Measurements from ENCODE around the gene OSBPL7.

OSBPL7 gene

GRCh38 chr17:47811709-47812108, 9.9 kb downstream of the OSBPL7 start:
- no peak overlapping the region for H3K4me3 ChIP-seq (ENCODE audit: low read depth, low read length)
- TF ChIP-seq CTCF (conservative IDR thresholded peaks at IDR 0.05; ENCODE audit: low read depth, low read length) = no peak
- no peak for DNase-seq (ENCODE audit: low read depth)

DNA sequence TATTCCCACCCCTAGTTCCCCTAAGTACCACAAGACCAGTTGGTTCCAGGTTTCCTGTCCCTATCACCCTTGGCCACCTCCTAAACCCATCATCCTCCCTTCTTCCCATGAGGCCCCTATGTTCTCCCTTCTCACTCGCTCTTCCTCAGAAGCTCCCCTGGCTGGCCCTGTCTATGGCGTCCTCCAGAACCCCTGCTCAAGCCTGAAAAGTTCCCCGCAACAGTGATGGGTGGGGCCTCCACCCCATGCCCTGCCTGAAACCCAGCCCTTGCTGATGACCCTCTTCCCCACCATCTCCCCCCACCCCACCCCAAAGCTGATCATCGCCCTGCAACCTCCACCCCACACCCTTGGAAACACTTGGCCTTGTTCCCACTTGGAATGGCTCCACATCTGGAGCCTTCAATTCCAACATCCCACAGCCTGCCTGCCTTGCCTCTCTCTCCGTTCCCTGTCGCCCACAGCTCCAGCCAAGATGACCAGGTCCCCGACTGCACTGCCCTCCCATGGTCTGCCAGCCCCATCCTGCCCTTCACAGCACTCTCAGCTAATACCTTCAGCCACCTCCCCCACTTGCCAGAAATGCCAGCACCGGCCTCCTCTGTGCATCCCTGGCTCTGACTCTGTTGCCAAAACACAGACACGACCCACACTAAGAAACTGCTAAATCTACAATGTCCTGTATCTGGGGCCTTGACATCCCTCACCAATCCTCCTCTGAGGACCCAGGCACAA, 10.5 kb downstream of the OSBPL7 start:
- no peak for DNase-seq (ENCODE audit: low read depth)
- no peak overlapping the region for H3K4me3 ChIP-seq (ENCODE audit: low read depth, low read length)
- no peak for TF ChIP-seq CTCF (conservative IDR thresholded peaks at IDR 0.05; ENCODE audit: low read depth, low read length)

GRCh38 chr17:47810200-47810821, 11.3 kb downstream of the OSBPL7 start:
- DNase-seq (ENCODE audit: low read depth) = peak; percentile 96
- no peak overlapping the region for H3K4me3 ChIP-seq (ENCODE audit: low read depth, low read length)
- TF ChIP-seq CTCF (conservative IDR thresholded peaks at IDR 0.05; ENCODE audit: low read depth, low read length) = no peak

DNA sequence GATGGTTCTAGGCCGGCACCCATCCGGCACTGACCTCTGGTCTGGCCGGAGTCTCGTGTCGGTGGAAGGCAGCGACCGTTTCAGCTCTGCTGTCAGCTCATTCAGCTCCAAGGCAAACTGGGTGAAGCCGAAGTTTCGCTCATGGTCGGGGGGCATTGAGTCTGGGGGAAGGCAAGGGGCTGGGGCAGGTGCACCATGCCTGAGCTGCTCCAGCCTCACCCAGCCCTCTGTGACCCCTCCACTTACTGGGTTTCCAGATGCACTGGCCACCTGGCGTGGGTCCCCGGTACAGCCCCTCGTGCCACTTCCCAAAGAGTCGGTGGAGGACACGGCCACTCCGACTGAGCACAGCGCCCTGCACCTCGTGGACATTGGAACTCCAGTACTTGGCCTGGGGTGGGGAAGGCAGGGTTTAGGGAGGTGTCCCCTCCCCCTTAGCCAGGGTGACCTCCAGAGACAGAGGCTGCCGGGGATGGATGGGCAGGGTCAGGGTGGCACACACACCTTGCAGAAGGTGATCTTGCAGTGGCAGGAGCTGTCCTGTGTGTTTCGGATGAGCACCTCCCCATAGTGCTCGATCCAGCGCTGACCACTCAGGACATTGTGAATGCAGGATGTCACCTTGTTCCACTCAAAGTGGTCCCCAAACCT, 12.6 kb downstream of the OSBPL7 start:
- DNase-seq (ENCODE audit: low read depth) = no peak
- TF ChIP-seq CTCF (conservative IDR thresholded peaks at IDR 0.05; ENCODE audit: low read depth, low read length) = no peak
- no peak overlapping the region for H3K4me3 ChIP-seq (ENCODE audit: low read depth, low read length)

DNA sequence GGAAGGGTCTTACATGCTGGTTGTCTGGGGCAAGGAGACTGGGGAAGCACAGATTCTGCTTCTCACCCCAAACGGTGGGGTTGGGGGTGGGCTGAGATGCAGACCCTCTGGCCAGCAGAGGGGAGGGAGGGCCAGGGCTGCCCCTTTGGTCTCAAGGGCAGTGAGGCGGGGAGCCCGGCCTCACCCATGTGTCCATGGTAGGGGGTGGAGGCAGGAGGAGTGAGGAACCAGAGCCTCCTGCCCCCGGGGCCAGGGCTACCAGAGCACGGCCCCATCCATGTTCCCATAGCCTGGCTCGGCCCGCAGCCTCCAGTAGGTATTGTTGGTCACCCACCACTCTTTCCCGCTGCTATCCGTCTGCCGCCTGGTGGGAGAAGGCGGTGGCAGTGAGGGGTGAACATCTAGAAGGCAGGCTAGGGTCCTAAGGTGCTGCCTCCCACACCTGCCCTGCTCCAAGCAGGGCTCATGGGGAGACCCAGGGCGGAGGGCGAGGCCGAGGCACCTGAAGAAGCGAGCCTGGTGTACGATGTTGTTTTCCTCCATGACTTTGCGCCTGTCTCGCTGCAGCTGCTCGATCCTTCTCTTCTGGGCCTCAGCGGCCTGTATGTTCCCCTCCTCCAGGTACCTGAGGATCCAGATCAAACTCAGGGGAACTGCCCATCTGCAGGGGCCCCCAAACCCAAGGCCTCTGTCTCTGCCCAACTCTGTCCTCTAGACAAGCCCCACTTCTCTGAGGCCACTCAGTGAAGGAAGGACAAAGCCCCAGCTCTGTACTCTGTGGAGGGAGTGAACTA, 13.4 kb downstream of the OSBPL7 start:
- TF ChIP-seq CTCF (conservative IDR thresholded peaks at IDR 0.05; ENCODE audit: low read depth, low read length) = no peak
- no peak overlapping the region for H3K4me3 ChIP-seq (ENCODE audit: low read depth, low read length)
- no peak for DNase-seq (ENCODE audit: low read depth)

DNA sequence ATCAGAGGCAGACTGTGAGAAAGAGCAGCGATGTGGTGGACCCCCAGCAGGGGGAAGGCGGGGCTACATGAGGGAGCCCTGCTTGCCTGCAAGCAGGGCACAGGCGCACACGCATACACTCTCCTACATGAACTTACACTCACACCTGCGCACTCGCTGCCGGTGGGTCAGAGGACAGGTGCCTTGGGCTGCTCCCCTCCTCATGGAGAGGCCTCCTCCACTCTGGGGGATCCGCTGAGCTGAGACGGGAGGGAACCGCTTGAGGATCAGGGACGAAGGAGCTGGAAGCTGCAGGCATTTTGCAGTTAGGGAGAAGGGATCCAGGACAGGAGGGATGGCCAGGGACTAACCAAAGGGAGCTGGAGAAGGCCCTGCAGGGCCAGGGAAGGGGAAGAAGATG, 14.2 kb downstream of the OSBPL7 start:
- no peak for TF ChIP-seq CTCF (conservative IDR thresholded peaks at IDR 0.05; ENCODE audit: low read depth, low read length)
- no peak for DNase-seq (ENCODE audit: low read depth)
- H3K4me3 ChIP-seq (ENCODE audit: low read depth, low read length) = no peak overlapping the region

Measured in choroid plexus epithelial cell (primary cell).